ENCODE data around the gene SUB1.

Gene SUB1

DNA sequence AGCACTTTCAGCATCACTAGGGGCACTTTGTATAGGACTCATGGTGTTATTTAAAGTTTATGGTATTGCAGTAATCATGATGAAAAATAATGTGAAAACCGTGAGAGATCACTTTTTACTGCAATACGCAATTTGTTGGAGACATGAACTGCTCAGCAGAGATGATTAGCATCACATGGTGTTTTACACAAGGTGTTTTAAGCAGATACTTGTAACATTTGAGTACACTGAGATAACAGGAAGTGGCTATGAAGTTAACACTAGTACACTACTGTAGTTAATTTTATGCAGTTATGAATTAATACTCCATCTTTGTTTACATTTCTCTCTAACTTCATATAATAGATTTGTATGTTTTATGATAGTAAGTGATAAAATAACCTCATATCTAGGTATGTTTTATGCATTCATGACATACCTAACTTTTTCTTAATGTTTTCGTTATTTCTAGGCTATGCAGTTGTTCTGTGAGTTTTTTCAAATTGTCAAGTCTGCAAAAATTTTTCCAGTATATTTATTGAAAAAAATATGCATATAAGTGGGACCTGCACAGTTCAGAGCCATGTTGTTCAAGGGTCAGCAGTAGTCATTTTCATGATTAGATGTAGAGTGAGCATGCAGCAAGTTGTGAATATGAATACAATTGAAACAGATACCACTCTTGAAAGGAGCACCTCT, 13.0 kb downstream of the SUB1 start:
- Histone ChIP-seq H3K9me3 (ENCODE audit: control insufficient read depth, low read length) (no peaks in the 10 kb centered on the region), H3K4me1 (ENCODE audit: control insufficient read depth, insufficient read depth, low read length, poor library complexity, severe bottlenecking) (peaks cover 18% of the 10 kb centered on the region), H3K27ac (ENCODE audit: insufficient read depth, low read length, poor library complexity, severe bottlenecking) (no peak overlapping the region), H3K27me3 (replicated peaks; ENCODE audit: control insufficient read depth, insufficient read depth, low read length, poor library complexity, severe bottlenecking) (no peaks in the 10 kb centered on the region), H3K4me3 (ENCODE audit: insufficient read depth, low read depth, low read length, poor library complexity, severe bottlenecking) (no peak overlapping the region), H3K36me3 (ENCODE audit: control insufficient read depth, insufficient read depth, low read length) (peaks cover 54% of the 10 kb centered on the region)
- no peak for DNase-seq

DNA sequence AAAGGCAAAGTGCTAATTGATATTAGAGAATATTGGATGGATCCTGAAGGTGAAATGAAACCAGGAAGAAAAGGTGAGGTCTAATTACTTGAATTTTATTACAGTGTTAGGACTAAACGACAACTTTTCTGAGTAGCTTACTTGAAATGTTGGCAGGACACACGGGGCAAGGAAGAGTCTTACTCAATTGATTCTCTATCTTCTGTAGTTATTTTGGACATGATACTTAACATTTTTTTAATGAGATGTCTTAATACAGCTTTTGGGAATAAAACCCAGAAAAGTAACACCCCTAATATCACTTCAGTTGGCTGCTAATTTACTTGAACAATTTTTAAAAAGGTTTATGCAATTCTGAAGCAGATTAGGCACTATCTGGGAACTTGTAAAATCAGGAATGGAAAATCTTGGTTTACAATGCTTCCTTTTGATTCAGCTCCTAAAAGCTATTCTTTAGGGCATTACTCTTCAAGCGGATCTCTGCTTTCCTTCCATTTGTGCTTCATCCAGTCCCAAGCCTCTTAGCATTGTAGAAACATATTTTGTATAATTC, 13.7 kb downstream of the SUB1 start:
- Histone ChIP-seq H3K4me3 (ENCODE audit: insufficient read depth, low read depth, low read length, poor library complexity, severe bottlenecking) (no peak overlapping the region), H3K27ac (ENCODE audit: insufficient read depth, low read length, poor library complexity, severe bottlenecking) (no peak overlapping the region), H3K4me1 (ENCODE audit: control insufficient read depth, insufficient read depth, low read length, poor library complexity, severe bottlenecking) (peaks cover 13% of the 10 kb centered on the region), H3K9me3 (ENCODE audit: control insufficient read depth, low read length) (no peaks in the 10 kb centered on the region), H3K27me3 (replicated peaks; ENCODE audit: control insufficient read depth, insufficient read depth, low read length, poor library complexity, severe bottlenecking) (no peaks in the 10 kb centered on the region), H3K36me3 (ENCODE audit: control insufficient read depth, insufficient read depth, low read length) (peaks cover 49% of the 10 kb centered on the region)
- DNase-seq: no peak

DNA sequence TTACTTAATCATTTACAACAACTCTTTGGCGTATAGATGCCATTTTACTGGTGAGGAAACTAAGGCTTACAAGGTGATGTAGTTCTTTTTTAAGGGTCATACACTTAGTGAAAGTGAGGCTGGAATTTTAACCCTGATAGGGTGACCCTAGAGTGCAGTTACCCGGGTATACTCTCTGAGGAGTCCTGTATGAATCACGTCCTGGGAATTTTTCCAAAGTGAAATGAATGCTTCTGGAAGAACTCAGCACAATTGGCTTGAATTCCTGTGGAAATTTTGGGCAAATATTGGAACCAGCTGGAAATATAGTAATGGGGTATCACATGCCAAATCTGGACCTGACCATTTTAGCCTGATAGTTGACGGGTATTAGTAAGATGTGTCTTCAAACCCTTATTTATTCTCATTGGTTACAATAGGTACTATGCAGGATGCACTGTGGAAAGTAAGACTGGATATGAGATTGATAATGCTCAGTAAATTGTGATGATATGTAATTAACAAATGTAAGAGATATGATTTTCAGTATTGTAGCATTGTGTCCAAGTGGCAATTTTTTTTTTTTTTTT, 14.8 kb downstream of the SUB1 start:
- Histone ChIP-seq H3K27ac (ENCODE audit: insufficient read depth, low read length, poor library complexity, severe bottlenecking) (no peak overlapping the region), H3K4me1 (ENCODE audit: control insufficient read depth, insufficient read depth, low read length, poor library complexity, severe bottlenecking) (peaks cover 10% of the 10 kb centered on the region), H3K4me3 (ENCODE audit: insufficient read depth, low read depth, low read length, poor library complexity, severe bottlenecking) (no peak overlapping the region), H3K9me3 (ENCODE audit: control insufficient read depth, low read length) (no peaks in the 10 kb centered on the region), H3K36me3 (ENCODE audit: control insufficient read depth, insufficient read depth, low read length) (peaks cover 42% of the 10 kb centered on the region), H3K27me3 (replicated peaks; ENCODE audit: control insufficient read depth, insufficient read depth, low read length, poor library complexity, severe bottlenecking) (no peaks in the 10 kb centered on the region)
- no peak for DNase-seq

DNA sequence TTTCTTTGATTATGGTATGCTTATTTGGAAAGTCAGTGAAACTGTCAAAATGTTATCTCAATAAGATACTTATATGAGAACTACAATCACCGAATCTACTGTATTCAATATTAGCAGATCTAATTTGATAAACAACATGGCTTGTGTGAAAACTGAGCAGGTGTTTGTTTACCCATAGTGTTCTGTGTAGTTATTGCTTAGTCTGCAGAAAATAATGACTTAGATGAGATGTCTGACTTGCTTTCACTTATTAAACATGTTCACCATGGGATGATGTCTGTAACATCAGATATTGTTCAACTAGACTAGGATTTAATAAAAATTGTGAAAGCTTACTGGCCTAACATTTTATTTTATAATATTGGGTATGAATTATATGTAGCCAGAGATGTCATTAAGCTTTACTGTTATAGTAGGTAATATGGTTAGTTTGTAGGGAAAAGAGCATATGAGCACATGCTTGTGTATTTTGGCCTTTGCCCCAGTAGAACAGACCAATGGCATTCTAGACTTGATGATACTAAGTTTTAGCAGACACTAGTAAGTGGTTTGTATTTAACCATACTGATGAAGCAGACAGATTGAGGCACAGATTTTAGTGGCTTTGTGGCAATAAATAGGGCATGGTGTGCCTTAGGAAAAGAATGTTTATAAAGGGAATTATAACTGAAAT, 16.4 kb downstream of the SUB1 start:
- no peak for DNase-seq
- H3K9me3 ChIP-seq (ENCODE audit: control insufficient read depth, low read length): no peaks in the 10 kb centered on the region
- no peak overlapping the region for H3K4me3 ChIP-seq (ENCODE audit: insufficient read depth, low read depth, low read length, poor library complexity, severe bottlenecking)
- peaks cover 42% of the 10 kb centered on the region for H3K36me3 ChIP-seq (ENCODE audit: control insufficient read depth, insufficient read depth, low read length)
- no peak overlapping the region for H3K27ac ChIP-seq (ENCODE audit: insufficient read depth, low read length, poor library complexity, severe bottlenecking)
- peaks cover 3% of the 10 kb centered on the region for H3K4me1 ChIP-seq (ENCODE audit: control insufficient read depth, insufficient read depth, low read length, poor library complexity, severe bottlenecking)
- no peaks in the 10 kb centered on the region for H3K27me3 ChIP-seq (replicated peaks; ENCODE audit: control insufficient read depth, insufficient read depth, low read length, poor library complexity, severe bottlenecking)

DNA sequence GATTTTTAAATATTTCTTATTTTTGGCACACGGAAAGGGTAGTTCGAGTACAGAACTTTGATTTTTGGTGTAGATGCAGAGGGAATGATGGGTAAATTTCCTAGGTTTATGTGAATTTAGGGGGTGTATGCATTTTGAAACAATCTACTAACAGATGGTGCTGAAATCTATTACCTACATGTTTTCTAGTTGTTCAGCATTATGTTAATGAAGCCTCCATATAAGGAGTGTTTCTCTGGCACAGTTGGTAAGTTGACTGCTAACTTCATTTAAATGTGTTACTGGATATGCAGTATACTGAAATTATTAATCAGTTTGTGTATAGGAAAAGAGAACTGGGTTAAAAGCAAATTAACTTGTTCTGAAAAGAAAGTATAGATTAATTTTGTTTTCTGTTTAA, 17.5 kb downstream of the SUB1 start:
- no peaks in the 10 kb centered on the region for H3K4me1 ChIP-seq (ENCODE audit: control insufficient read depth, insufficient read depth, low read length, poor library complexity, severe bottlenecking)
- no peak overlapping the region for H3K27ac ChIP-seq (ENCODE audit: insufficient read depth, low read length, poor library complexity, severe bottlenecking)
- no peaks in the 10 kb centered on the region for H3K27me3 ChIP-seq (replicated peaks; ENCODE audit: control insufficient read depth, insufficient read depth, low read length, poor library complexity, severe bottlenecking)
- no peak overlapping the region for H3K4me3 ChIP-seq (ENCODE audit: insufficient read depth, low read depth, low read length, poor library complexity, severe bottlenecking)
- no peaks in the 10 kb centered on the region for H3K9me3 ChIP-seq (ENCODE audit: control insufficient read depth, low read length)
- no peak for DNase-seq
- H3K36me3 ChIP-seq (ENCODE audit: control insufficient read depth, insufficient read depth, low read length): peaks cover 49% of the 10 kb centered on the region

DNA sequence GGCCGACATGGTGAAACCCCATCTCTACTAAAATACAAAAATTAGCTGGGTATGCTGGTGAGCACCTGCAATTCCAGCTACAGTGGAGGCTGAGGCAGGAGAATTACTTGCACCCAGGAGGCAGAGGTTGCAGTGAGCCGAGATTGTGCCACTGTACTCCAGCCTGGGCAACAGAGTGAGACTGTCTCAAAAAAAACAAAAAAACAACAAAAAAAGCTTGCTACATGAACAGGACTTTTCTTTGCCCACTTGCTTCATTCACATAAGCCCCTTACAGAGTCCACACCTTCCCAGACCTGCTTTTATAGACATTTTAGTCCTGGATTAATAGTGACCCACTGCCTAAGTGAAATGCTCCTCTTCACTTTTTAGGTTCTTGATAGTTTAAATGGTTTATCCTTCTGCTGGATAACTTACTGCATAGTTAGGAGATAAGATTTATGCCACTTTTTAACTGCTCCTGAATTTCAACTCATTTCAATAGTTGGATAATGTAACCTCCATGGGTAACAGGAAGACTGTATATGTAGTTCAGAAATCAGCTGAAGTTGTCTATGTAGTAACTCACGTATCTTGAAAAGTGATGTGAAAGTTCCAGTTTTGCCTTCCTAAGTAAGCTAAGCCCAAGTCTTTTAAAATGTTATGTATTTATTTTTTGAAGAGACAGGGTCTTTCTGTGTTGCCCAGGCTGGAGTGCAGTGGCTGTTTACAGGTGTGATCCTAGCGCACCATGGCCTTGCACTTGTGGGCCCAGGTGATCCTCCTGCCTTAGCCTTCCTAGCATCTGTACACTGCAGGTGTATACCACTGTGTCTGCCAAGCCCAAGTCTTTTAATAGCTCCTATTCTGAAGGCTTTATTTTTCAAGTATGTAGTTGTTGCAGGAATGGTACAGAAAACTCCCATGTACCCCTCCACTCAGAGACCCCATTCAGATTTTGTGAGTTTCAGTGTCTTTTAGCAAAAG, 19.7 kb downstream of the SUB1 start:
- H3K36me3 ChIP-seq (ENCODE audit: control insufficient read depth, insufficient read depth, low read length): peaks cover 29% of the 10 kb centered on the region
- H3K4me3 ChIP-seq (ENCODE audit: insufficient read depth, low read depth, low read length, poor library complexity, severe bottlenecking): no peak overlapping the region
- no peak for DNase-seq
- no peak overlapping the region for H3K27ac ChIP-seq (ENCODE audit: insufficient read depth, low read length, poor library complexity, severe bottlenecking)
- H3K9me3 ChIP-seq (ENCODE audit: control insufficient read depth, low read length): no peaks in the 10 kb centered on the region
- H3K27me3 ChIP-seq (replicated peaks; ENCODE audit: control insufficient read depth, insufficient read depth, low read length, poor library complexity, severe bottlenecking): no peaks in the 10 kb centered on the region
- H3K4me1 ChIP-seq (ENCODE audit: control insufficient read depth, insufficient read depth, low read length, poor library complexity, severe bottlenecking): no peaks in the 10 kb centered on the region

DNA sequence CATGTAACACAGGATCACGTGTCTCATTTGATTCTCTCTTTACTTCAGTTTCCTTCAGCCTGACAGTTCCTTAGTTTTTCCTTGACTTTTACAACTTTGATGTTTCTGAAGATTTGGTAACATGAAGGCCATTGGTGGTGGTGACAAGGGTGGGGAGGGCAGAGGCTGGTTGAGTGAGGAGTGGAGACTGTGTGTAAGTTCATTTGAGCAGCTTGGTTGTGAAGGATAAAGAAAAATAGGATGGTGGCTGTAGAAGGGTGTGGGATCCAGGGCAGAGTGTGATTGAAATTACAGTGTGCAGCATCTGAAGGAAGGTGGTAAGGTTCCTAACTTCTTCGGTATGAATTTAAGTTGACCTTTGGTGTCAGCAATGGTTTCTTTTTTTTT, 20.4 kb downstream of the SUB1 start:
- Histone ChIP-seq H3K27ac (ENCODE audit: insufficient read depth, low read length, poor library complexity, severe bottlenecking) (no peak overlapping the region), H3K27me3 (replicated peaks; ENCODE audit: control insufficient read depth, insufficient read depth, low read length, poor library complexity, severe bottlenecking) (no peaks in the 10 kb centered on the region), H3K36me3 (ENCODE audit: control insufficient read depth, insufficient read depth, low read length) (peaks cover 25% of the 10 kb centered on the region), H3K4me1 (ENCODE audit: control insufficient read depth, insufficient read depth, low read length, poor library complexity, severe bottlenecking) (no peaks in the 10 kb centered on the region), H3K4me3 (ENCODE audit: insufficient read depth, low read depth, low read length, poor library complexity, severe bottlenecking) (no peak overlapping the region), H3K9me3 (ENCODE audit: control insufficient read depth, low read length) (no peaks in the 10 kb centered on the region)
- no peak for DNase-seq

DNA sequence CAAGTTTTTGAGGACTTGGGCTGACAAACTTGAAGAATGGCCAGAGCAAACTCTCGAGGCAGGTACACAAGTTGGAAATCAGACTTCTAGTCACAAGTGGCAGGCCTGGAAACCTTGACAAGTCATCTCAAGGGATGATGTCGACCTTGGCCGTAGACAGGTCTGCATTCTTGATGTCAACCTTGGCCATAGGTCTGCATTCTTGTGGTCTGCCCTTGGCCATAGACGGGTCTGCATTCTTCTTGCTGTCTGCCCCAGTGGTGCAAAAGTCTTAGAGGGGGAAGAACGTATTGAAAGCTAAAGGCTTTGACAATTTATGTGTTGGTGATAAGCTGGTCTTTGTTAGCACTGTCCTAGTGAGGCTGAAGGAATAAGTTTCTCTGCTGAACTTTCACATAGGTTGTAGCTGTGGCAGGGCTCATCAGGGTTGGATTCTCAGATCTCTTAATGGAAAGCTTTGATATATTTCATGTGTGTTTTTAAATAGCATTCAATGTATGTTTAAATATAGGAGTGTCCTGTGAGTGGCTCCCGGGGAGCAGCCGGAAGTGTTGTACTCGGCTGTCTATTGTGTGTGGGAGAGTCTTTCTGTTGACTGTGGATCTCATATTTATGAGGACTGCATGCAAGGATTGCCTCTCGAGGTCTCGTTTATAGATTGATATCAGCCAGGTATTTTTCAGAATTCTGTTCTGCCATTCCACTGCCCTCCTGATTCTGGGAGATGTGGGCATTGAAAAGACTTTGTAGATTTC, 27.0 kb downstream of the SUB1 start:
- H3K4me3 ChIP-seq (ENCODE audit: insufficient read depth, low read depth, low read length, poor library complexity, severe bottlenecking): no peak overlapping the region
- DNase-seq: no peak
- no peaks in the 10 kb centered on the region for H3K9me3 ChIP-seq (ENCODE audit: control insufficient read depth, low read length)
- peaks cover 5% of the 10 kb centered on the region for H3K36me3 ChIP-seq (ENCODE audit: control insufficient read depth, insufficient read depth, low read length)
- no peak overlapping the region for H3K27ac ChIP-seq (ENCODE audit: insufficient read depth, low read length, poor library complexity, severe bottlenecking)
- no peaks in the 10 kb centered on the region for H3K4me1 ChIP-seq (ENCODE audit: control insufficient read depth, insufficient read depth, low read length, poor library complexity, severe bottlenecking)
- H3K27me3 ChIP-seq (replicated peaks; ENCODE audit: control insufficient read depth, insufficient read depth, low read length, poor library complexity, severe bottlenecking): no peaks in the 10 kb centered on the region

DNA sequence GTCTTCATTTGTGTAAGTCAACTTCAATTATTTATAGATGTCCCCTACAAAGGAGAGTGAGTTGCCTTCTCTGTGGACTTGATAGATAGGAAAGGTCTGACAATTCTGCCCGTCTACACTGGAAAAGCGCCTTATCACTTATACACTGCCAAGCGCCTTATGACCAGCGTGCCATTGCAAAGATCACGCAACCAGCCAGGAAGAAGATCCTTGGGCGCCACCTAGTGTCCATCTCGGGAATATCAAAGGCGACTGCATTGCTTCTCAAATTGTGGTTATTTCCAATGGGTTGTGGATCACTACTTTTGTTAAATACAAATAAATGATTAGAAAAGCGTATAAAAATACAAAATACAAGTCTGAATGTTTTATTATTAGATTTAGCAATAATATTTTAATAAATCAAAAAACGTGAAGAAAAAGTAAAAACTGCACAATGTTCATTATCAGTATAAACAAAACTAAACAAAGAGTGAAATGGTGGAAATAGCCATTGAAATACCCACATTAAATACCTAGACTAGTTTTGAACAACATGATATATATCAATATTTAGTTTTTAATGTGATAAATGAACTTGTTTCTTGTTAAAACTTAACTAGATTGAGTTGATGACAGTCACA, 27.8 kb downstream of the SUB1 start:
- Histone ChIP-seq H3K36me3 (ENCODE audit: control insufficient read depth, insufficient read depth, low read length) (no peaks in the 10 kb centered on the region), H3K9me3 (ENCODE audit: control insufficient read depth, low read length) (no peaks in the 10 kb centered on the region)

More for the DNA sequence above, 27.8 kb downstream of the SUB1 start:
- Histone ChIP-seq H3K27me3 (replicated peaks; ENCODE audit: control insufficient read depth, insufficient read depth, low read length, poor library complexity, severe bottlenecking) (no peaks in the 10 kb centered on the region), H3K27ac (ENCODE audit: insufficient read depth, low read length, poor library complexity, severe bottlenecking) (no peak overlapping the region), H3K4me3 (ENCODE audit: insufficient read depth, low read depth, low read length, poor library complexity, severe bottlenecking) (no peak overlapping the region), H3K4me1 (ENCODE audit: control insufficient read depth, insufficient read depth, low read length, poor library complexity, severe bottlenecking) (no peaks in the 10 kb centered on the region)
- DNase-seq: peak; percentile 63 to 72 (median 65)

Data from effector memory CD4-positive, alpha-beta T cell (primary cell).